Stimulated activated CD8-positive, alpha-beta memory T cell treated with anti-CD3 and anti-CD28 coated beads, Interleukin-15, amount 100 ng/mL, for 48 hours (primary cell): ENCODE data around the gene GPR3.

Experiments
- DNase-seq, 2 donors: peaks; one replicate each; pipeline ENCODE4 v3.0.0-alpha.2; 2020; ENCODE audit warnings: low read depth in 2 of 2

GPR3 gene

GRCh38 chr1:27392096-27392777 is at the start of gene GPR3:
Gene GPR3, plus strand, starts transcription at chr1:27392622. Its CDS starts 1,177 bp downstream, at chr1:27393799.
- DNase-seq, result peak; percentile 90 to 92

- DNase-seq, result peak in 1 of 2 donors; percentile 43
These were observed 49.4 kb upstream of the GPR3 start for GRCh38 chr1:27342778-27343638.

- no peak for DNase-seq
These were observed 48.8 kb upstream of the GPR3 start for GRCh38 chr1:27343639-27344025.

GRCh38 chr1:27345272-27345671 is 47.1 kb upstream of the GPR3 start:
- no peak for DNase-seq

GRCh38 chr1:27346357-27346756 is 46.1 kb upstream of the GPR3 start:
- DNase-seq, result no peak

- DNase-seq, result no peak
These were observed 45.3 kb upstream of the GPR3 start for GRCh38 chr1:27346991-27347624.

GRCh38 chr1:27348861-27349783 is 43.3 kb upstream of the GPR3 start:
- DNase-seq, result no peak

GRCh38 chr1:27349784-27350662 is 42.4 kb upstream of the GPR3 start:
- no peak for DNase-seq

- DNase-seq, result no peak
These were observed 41.5 kb upstream of the GPR3 start for GRCh38 chr1:27350663-27351540.

- DNase-seq, result no peak
These were observed 40.8 kb upstream of the GPR3 start for GRCh38 chr1:27351541-27352107.

- no peak for DNase-seq
These were observed 39.3 kb upstream of the GPR3 start for GRCh38 chr1:27353166-27353565.

GRCh38 chr1:27353629-27354028 is 38.8 kb upstream of the GPR3 start:
- DNase-seq, result no peak

- DNase-seq, result no peak
These were observed 36.7 kb upstream of the GPR3 start for GRCh38 chr1:27355683-27356082.

GRCh38 chr1:27356277-27356618 is 36.2 kb upstream of the GPR3 start:
- DNase-seq, result no peak

GRCh38 chr1:27356619-27357280 is 35.7 kb upstream of the GPR3 start:
- peak in 1 of 2 donors; percentile 41 for DNase-seq

- peak; percentile 65 to 68 for DNase-seq
These were observed 35.0 kb upstream of the GPR3 start for GRCh38 chr1:27357281-27358037.

- no peak for DNase-seq
These were observed 34.1 kb upstream of the GPR3 start for GRCh38 chr1:27358038-27358927.
